Esophagus squamous epithelium (tissue), 5 donors: ENCODE measurements around the gene KRTAP10-4. TPM values are rescaled to one million over a fixed set of nuclear protein-coding genes. Genes with fewer than 3 reads are reported as not detected.
"Not testable (repeated sequence)": the region's sequence is repeated elsewhere in the genome, so short reads cannot be mapped to it uniquely, and the experiment has no call there.

Source experiments
- DNase-seq: peaks from one replicate; lab custom pipeline; 2025; lab: John Stamatoyannopoulos, UW
- H3K27ac ChIP-seq, 4 donors: fragments of 200-600 bp; sonication (generic); one replicate each; pipeline ENCODE4 v1.5.1; 2016 to 2019; ENCODE audit warnings: mild to moderate bottlenecking in 1 of 4
- H3K27me3 ChIP-seq, 4 donors: fragments of 200-600 bp; sonication (generic); 1 replicate in 3 of 4; 2 replicates in 1 of 4; pipeline versions ENCODE4 v1.5.1 to v1.6.0; 2017 to 2021; ENCODE audit warnings: antibody characterized with exemption in 1 of 4
- H3K36me3 ChIP-seq, 3 donors: fragments of 200-600 bp; sonication (generic); one replicate each; pipeline ENCODE4 v1.5.1; 2016 to 2019
- H3K4me1 ChIP-seq, 3 donors: fragments of 200-600 bp; sonication (generic); one replicate each; pipeline ENCODE4 v1.5.1; 2017 to 2019
- H3K4me3 ChIP-seq, 4 donors: fragments of 200-600 bp; sonication (generic); 1 replicate in 3 of 4; 2 replicates in 1 of 4; pipeline ENCODE4 v1.5.1; 2016 to 2019; ENCODE audit warnings: mild to moderate bottlenecking in 2 of 4, moderate library complexity in 1 of 4
- H3K9me3 ChIP-seq, 3 donors: fragments of 200-600 bp; sonication (generic); one replicate each; pipeline ENCODE4 v1.5.1; 2016 to 2019
- CTCF ChIP-seq, 6 experiments: fragments of 450-650 bp in 4 of 6; fragments of 200-600 bp in 2 of 6; sonication (generic) in 2 of 6; IDR thresholded peaks; one replicate each; pipeline ENCODE4 v1.5.1; 2016 to 2019; ENCODE audit warnings: antibody characterized with exemption in 6 of 6, mild to moderate bottlenecking in 4 of 6, moderate library complexity in 4 of 6
- POLR2A ChIP-seq, 4 donors: fragments of 450-650 bp; IDR thresholded peaks; one replicate each; pipeline ENCODE4 v1.6.1; 2017; ENCODE audit warnings: antibody characterized with exemption in 4 of 4, mild to moderate bottlenecking in 4 of 4, moderate library complexity in 3 of 4
- WGBS, 2 donors: methylation state at CpG; one replicate each; pipeline ENCODE4 v1.1.5; 2018; 5-methylcytosine and 5-hydroxymethylcytosine counted together
- intact Hi-C: fragments of 100-400 bp; cut with DNase I; formaldehyde crosslinking; loops from one replicate; pipeline ENCODE4 v1.15.0; 2022
- total RNA-seq, 4 donors: library from RNA; depleted of rRNA; stranded (reverse); fragments of >200 nt; gene quantifications; one replicate each; pipeline ENCODE4 v1.1.0, GENCODE V29; 2016
- donor health status: DM: yes; HTN: yes; CAD: no.

The KRTAP10-4 gene
- total RNA-seq, 4 donors from 2014 or later = not detected

GRCh38 chr21:44589586-44590305 lies 16.2 kb downstream of the KRTAP10-4 start:
- TF ChIP-seq POLR2A (IDR thresholded peaks at IDR 0.05) (no peak), CTCF (IDR thresholded peaks at IDR 0.05) (no peak)
- H3K4me3 ChIP-seq = no peak overlapping the region
- intact Hi-C loops = no loop called here
- WGBS, 2 donors = 71 to 74% methylated on average over 8 to 12 of the region's 24 CpGs
- H3K36me3 ChIP-seq = no peaks in the 10 kb centered on the region
- H3K27ac ChIP-seq = no peak overlapping the region
- H3K9me3 ChIP-seq = peaks cover 0 to 5% (median 0%) of the 10 kb centered on the region in 3 donors
- H3K27me3 ChIP-seq = peaks cover 0 to 78% (median 1%) of the 10 kb centered on the region in 4 donors
- peaks cover 0 to 15% (median 0%) of the 10 kb centered on the region in 3 donors for H3K4me1 ChIP-seq
- DNase-seq = no peak

- TF ChIP-seq CTCF (IDR thresholded peaks at IDR 0.05) (no peak), POLR2A (IDR thresholded peaks at IDR 0.05) (no peak)
- no peaks in the 10 kb centered on the region for H3K36me3 ChIP-seq
- peaks cover 0 to 72% (median 1%) of the 10 kb centered on the region in 4 donors for H3K27me3 ChIP-seq
- intact Hi-C loops = no loop called here
- H3K4me1 ChIP-seq = peaks cover 0 to 15% (median 0%) of the 10 kb centered on the region in 3 donors
- WGBS, 2 donors = 61 to 91% methylated on average over 7 to 9 of the region's 10 CpGs
- DNase-seq = no peak
- peaks cover 0 to 5% (median 0%) of the 10 kb centered on the region in 3 donors for H3K9me3 ChIP-seq
- no peak overlapping the region for H3K4me3 ChIP-seq
- H3K27ac ChIP-seq = no peak overlapping the region
Measured at GRCh38 chr21:44590311-44590721, 16.8 kb downstream of the KRTAP10-4 start.

GRCh38 chr21:44590897-44591800 lies 17.6 kb downstream of the KRTAP10-4 start:
- H3K36me3 ChIP-seq, H3K9me3 ChIP-seq, H3K4me3 ChIP-seq, DNase-seq, H3K27ac ChIP-seq, intact Hi-C loops: not testable (repeated sequence)
- WGBS, 2 donors = 47 to 49% methylated on average over 3 to 13 of the region's 19 CpGs
- Histone ChIP-seq H3K27me3 (peaks cover 0 to 72% (median 0%) of the 10 kb centered on the region in 4 donors), H3K4me1 (peaks cover 0 to 15% (median 0%) of the 10 kb centered on the region in 3 donors)

GRCh38 chr21:44591801-44592130 lies 18.2 kb downstream of the KRTAP10-4 start:
- H3K9me3 ChIP-seq, H3K27ac ChIP-seq, intact Hi-C loops, H3K36me3 ChIP-seq, DNase-seq, H3K4me3 ChIP-seq: not testable (repeated sequence)
- no CpG with 5 or more reads among the region's 4 CpGs for WGBS, 2 donors
- Histone ChIP-seq H3K4me1 (peaks cover 0 to 15% (median 0%) of the 10 kb centered on the region in 3 donors), H3K27me3 (peaks cover 0 to 69% (median 0%) of the 10 kb centered on the region in 4 donors)

GRCh38 chr21:44592446-44593311 lies 19.1 kb downstream of the KRTAP10-4 start, which contains the start of gene KRTAP10-6:
Gene KRTAP10-6, minus strand, starts transcription at chr21:44592505. Its CDS starts 21 bp downstream, at chr21:44592484.
- Histone ChIP-seq H3K9me3 (no peaks in the 10 kb centered on the region), H3K36me3 (no peaks in the 10 kb centered on the region), H3K4me3 (peak within 1 kb of the TSS in 1 of 4 donors; percentile 7), H3K27ac (no peak within 1 kb of the TSS), H3K27me3 (peaks cover 0 to 66% (median 0%) of the 10 kb centered on the region in 4 donors), H3K4me1 (peaks cover 0 to 15% (median 0%) of the 10 kb centered on the region in 3 donors)
- no peak for DNase-seq
- intact Hi-C loops = no loop called here
- WGBS, 2 donors = 49 to 66% methylated on average over 14 to 16 of the region's 33 CpGs
- no peak for TF ChIP-seq POLR2A (IDR thresholded peaks at IDR 0.05)
